HepG2 (cell line): ENCODE results near the gene KANSL3. TPM values are rescaled to one million over a fixed set of nuclear protein-coding genes. Genes with fewer than 3 reads are reported as not detected.

Experiments used
- FOXC1 ChIP-seq: sonication (generic); formaldehyde crosslinking; IDR thresholded peaks from 2 replicates; pipeline ENCODE4 v1.8.0; 2022; ENCODE audit warnings: mild to moderate bottlenecking, missing genetic modification reagents, borderline replicate concordance
- MATR3 ChIP-seq: sonication (generic); formaldehyde crosslinking; IDR thresholded peaks from 2 replicates; pipeline ENCODE4 v1.4.0; 2020; ENCODE audit warnings: missing genetic modification reagents
- MXD4 ChIP-seq: IDR thresholded peaks from 2 replicates; pipeline ENCODE4 v1.6.1; 2016; ENCODE audit warnings: mild to moderate bottlenecking, missing biosample characterization, missing genetic modification reagents
- MXI1 ChIP-seq: IDR thresholded peaks from 3 replicates; pipeline ENCODE4 v1.6.1; 2012; ENCODE audit warnings: low read depth, low read length, inconsistent platforms, borderline replicate concordance
- SCMH1 ChIP-seq: sonication (generic); formaldehyde crosslinking; IDR thresholded peaks from 2 replicates; pipeline ENCODE4 v1.9.0; 2021; ENCODE audit warnings: missing genetic modification reagents, mild to moderate bottlenecking, borderline replicate concordance
- SOX5 ChIP-seq: IDR thresholded peaks from 2 replicates; pipeline ENCODE4 v1.6.1; 2016; ENCODE audit warnings: borderline replicate concordance
- ZNF543 ChIP-seq: sonication (generic); formaldehyde crosslinking; IDR thresholded peaks from 2 replicates; pipeline ENCODE4 v1.4.0; 2020; ENCODE audit warnings: mild to moderate bottlenecking, missing genetic modification reagents
- polyA plus RNA-seq, 8 experiments: library from polyadenylated mRNA; depleted of rRNA in 3 of 8; stranded (reverse) in 7 of 8; unstranded in 1 of 8; fragments of >200 nt; fragmentation: Illumina TruSeq in 4 of 8; extraction: Trizol in 4 of 8; gene quantifications; 2 replicates each; pipeline versions ENCODE4 v1.2.1 to v1.2.3, GENCODE V29; 2011 to 2016; ENCODE audit warnings: low read depth in 4 of 8, missing spikeins in 1 of 8, mixed read lengths in 1 of 8; ENCODE audit not compliant: insufficient read depth in 1 of 8
- total RNA-seq, 5 experiments: library from RNA; depleted of rRNA; stranded (reverse); fragments of >200 nt; fragmentation: Illumina TruSeq; extraction: Trizol; gene quantifications; 2 replicates each; pipeline ENCODE4 v1.2.3, GENCODE V29; 2016; ENCODE audit warnings: low read depth in 1 of 5
- TF ChIP-seq, protein P1 (sequence below): sonication (generic); formaldehyde crosslinking; IDR thresholded peaks from 2 replicates; pipeline ENCODE4 v1.4.0; 2020; ENCODE audit warnings: missing genetic modification reagents
- TF ChIP-seq, protein P2 (sequence below): sonication (generic); formaldehyde crosslinking; conservative IDR thresholded peaks from 2 replicates; pipeline ENCODE4 v1.8.0; 2022; ENCODE audit warnings: mild to moderate bottlenecking, moderate library complexity, missing genetic modification reagents
- TF ChIP-seq, protein P3 (sequence below): sonication (generic); formaldehyde crosslinking; IDR thresholded peaks from 2 replicates; pipeline ENCODE4 v1.5.1; 2020; ENCODE audit warnings: missing genetic modification reagents, mild to moderate bottlenecking, borderline replicate concordance
- TF ChIP-seq, protein P4 (sequence below): sonication (generic); formaldehyde crosslinking; IDR thresholded peaks from 2 replicates; pipeline ENCODE4 v1.4.0; 2020; ENCODE audit warnings: missing genetic modification reagents
- TF ChIP-seq, protein P5 (sequence below), 2 experiments: sonication (generic) in 1 of 2; formaldehyde crosslinking in 1 of 2; IDR thresholded peaks; 2 replicates each; pipeline versions ENCODE4 v1.5.1 to v1.6.1; 2011 to 2020; ENCODE audit warnings: borderline replicate concordance in 1 of 2, low read depth in 1 of 2, low read length in 1 of 2, mild to moderate bottlenecking in 1 of 2, missing genetic modification reagents in 1 of 2, moderate library complexity in 1 of 2

Gene KANSL3
- total and polyA plus RNA-seq, 2 of the 13 experiments (the other 11 are each of a cell fraction or from before 2014, with no cell fraction given), result 20.8 to 37.3 TPM

DNA sequence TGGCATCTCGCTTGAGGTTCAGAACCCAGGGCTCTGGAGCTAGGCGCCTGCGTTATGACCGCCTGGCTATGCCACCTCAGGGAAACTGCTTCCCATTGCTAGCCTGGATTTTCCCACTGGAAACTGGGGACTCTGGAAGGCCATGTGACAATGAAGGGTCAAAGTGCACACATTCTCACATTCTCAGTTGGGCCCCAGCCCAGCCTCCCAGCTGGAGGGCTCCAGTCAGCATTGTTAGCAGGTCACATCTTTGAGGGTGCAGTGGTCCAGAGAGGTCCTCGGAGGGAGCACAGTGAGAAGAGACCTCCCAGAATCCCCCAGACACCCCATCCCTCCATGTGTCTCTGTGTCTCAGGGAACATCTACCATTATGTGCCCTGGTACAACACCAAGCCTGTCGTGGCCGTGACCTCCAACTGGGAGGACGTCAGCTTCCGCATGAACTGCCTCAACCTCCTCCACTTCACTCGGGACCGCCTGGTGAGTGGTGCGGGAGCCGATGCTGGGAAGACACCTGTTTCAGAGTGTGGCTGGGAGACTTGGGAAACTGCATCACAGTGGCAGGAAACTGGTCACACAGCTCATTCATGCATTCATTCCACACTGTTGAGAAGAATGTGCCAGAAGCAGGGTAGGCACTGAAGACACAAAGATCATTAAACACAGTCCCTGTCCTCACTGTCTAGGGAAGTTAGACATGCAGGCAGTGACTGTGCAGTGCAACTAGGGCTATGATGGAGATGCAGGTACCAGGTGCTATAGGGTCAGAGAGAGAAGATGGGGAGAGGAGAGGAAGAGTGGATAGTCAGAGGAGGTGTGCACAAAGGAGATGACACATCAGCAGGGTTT is 46.1 kb upstream of the KANSL3 start (continued):
- TF ChIP-seq, protein P1, sequence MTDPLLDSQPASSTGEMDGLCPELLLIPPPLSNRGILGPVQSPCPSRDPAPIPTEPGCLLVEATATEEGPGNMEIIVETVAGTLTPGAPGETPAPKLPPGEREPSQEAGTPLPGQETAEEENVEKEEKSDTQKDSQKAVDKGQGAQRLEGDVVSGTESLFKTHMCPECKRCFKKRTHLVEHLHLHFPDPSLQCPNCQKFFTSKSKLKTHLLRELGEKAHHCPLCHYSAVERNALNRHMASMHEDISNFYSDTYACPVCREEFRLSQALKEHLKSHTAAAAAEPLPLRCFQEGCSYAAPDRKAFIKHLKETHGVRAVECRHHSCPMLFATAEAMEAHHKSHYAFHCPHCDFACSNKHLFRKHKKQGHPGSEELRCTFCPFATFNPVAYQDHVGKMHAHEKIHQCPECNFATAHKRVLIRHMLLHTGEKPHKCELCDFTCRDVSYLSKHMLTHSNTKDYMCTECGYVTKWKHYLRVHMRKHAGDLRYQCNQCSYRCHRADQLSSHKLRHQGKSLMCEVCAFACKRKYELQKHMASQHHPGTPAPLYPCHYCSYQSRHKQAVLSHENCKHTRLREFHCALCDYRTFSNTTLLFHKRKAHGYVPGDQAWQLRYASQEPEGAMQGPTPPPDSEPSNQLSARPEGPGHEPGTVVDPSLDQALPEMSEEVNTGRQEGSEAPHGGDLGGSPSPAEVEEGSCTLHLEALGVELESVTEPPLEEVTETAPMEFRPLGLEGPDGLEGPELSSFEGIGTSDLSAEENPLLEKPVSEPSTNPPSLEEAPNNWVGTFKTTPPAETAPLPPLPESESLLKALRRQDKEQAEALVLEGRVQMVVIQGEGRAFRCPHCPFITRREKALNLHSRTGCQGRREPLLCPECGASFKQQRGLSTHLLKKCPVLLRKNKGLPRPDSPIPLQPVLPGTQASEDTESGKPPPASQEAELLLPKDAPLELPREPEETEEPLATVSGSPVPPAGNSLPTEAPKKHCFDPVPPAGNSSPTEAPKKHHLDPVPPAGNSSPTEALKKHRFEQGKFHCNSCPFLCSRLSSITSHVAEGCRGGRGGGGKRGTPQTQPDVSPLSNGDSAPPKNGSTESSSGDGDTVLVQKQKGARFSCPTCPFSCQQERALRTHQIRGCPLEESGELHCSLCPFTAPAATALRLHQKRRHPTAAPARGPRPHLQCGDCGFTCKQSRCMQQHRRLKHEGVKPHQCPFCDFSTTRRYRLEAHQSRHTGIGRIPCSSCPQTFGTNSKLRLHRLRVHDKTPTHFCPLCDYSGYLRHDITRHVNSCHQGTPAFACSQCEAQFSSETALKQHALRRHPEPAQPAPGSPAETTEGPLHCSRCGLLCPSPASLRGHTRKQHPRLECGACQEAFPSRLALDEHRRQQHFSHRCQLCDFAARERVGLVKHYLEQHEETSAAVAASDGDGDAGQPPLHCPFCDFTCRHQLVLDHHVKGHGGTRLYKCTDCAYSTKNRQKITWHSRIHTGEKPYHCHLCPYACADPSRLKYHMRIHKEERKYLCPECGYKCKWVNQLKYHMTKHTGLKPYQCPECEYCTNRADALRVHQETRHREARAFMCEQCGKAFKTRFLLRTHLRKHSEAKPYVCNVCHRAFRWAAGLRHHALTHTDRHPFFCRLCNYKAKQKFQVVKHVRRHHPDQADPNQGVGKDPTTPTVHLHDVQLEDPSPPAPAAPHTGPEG (CRISPR knock-in tag), result no peak
- TF ChIP-seq MXI1 (no peak; the same call in 2 of the 3 replicates), SCMH1 (CRISPR knock-in tag) (no peak), MXD4 (CRISPR knock-in tag) (peak; percentile 81; the same call in 1 of the 2 replicates), MATR3 (CRISPR knock-in tag) (no peak), SOX5 (peak; percentile 85), ZNF543 (CRISPR knock-in tag) (no peak), FOXC1 (CRISPR knock-in tag) (peak; percentile 18; the same call in 1 of the 2 replicates)
- TF ChIP-seq, protein P2, sequence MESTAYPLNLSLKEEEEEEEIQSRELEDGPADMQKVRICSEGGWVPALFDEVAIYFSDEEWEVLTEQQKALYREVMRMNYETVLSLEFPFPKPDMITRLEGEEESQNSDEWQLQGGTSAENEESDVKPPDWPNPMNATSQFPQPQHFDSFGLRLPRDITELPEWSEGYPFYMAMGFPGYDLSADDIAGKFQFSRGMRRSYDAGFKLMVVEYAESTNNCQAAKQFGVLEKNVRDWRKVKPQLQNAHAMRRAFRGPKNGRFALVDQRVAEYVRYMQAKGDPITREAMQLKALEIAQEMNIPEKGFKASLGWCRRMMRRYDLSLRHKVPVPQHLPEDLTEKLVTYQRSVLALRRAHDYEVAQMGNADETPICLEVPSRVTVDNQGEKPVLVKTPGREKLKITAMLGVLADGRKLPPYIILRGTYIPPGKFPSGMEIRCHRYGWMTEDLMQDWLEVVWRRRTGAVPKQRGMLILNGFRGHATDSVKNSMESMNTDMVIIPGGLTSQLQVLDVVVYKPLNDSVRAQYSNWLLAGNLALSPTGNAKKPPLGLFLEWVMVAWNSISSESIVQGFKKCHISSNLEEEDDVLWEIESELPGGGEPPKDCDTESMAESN (CRISPR knock-in tag), result 0 out of 2 replicates have a peak, but pooled peaks have one; percentile 17
- TF ChIP-seq, protein P3, sequence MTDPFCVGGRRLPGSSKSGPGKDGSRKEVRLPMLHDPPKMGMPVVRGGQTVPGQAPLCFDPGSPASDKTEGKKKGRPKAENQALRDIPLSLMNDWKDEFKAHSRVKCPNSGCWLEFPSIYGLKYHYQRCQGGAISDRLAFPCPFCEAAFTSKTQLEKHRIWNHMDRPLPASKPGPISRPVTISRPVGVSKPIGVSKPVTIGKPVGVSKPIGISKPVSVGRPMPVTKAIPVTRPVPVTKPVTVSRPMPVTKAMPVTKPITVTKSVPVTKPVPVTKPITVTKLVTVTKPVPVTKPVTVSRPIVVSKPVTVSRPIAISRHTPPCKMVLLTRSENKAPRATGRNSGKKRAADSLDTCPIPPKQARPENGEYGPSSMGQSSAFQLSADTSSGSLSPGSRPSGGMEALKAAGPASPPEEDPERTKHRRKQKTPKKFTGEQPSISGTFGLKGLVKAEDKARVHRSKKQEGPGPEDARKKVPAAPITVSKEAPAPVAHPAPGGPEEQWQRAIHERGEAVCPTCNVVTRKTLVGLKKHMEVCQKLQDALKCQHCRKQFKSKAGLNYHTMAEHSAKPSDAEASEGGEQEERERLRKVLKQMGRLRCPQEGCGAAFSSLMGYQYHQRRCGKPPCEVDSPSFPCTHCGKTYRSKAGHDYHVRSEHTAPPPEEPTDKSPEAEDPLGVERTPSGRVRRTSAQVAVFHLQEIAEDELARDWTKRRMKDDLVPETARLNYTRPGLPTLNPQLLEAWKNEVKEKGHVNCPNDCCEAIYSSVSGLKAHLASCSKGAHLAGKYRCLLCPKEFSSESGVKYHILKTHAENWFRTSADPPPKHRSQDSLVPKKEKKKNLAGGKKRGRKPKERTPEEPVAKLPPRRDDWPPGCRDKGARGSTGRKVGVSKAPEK (CRISPR knock-in tag), result 0 out of 2 replicates have a peak, but pooled peaks have one; percentile 80
- TF ChIP-seq, protein P4, sequence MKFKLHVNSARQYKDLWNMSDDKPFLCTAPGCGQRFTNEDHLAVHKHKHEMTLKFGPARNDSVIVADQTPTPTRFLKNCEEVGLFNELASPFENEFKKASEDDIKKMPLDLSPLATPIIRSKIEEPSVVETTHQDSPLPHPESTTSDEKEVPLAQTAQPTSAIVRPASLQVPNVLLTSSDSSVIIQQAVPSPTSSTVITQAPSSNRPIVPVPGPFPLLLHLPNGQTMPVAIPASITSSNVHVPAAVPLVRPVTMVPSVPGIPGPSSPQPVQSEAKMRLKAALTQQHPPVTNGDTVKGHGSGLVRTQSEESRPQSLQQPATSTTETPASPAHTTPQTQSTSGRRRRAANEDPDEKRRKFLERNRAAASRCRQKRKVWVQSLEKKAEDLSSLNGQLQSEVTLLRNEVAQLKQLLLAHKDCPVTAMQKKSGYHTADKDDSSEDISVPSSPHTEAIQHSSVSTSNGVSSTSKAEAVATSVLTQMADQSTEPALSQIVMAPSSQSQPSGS, result 0 out of 2 replicates have a peak, but pooled peaks have one; percentile 36
- TF ChIP-seq, protein P5, sequence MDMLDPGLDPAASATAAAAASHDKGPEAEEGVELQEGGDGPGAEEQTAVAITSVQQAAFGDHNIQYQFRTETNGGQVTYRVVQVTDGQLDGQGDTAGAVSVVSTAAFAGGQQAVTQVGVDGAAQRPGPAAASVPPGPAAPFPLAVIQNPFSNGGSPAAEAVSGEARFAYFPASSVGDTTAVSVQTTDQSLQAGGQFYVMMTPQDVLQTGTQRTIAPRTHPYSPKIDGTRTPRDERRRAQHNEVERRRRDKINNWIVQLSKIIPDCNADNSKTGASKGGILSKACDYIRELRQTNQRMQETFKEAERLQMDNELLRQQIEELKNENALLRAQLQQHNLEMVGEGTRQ (IDR thresholded peaks at IDR 0.05; ENCODE audit: low read depth, low read length), result peak; percentile 75
- TF ChIP-seq, protein P5 (CRISPR knock-in tag; IDR thresholded peaks at IDR 0.05; ENCODE audit: borderline replicate concordance), result peak; percentile 84; the same call in 1 of the 2 replicates
